ENCODE data around the gene LCMT1.

LCMT1 gene

GRCh38 chr16:25224731-25225319 is 113.3 kb downstream of the LCMT1 start:
- TF ChIP-seq, protein P1, sequence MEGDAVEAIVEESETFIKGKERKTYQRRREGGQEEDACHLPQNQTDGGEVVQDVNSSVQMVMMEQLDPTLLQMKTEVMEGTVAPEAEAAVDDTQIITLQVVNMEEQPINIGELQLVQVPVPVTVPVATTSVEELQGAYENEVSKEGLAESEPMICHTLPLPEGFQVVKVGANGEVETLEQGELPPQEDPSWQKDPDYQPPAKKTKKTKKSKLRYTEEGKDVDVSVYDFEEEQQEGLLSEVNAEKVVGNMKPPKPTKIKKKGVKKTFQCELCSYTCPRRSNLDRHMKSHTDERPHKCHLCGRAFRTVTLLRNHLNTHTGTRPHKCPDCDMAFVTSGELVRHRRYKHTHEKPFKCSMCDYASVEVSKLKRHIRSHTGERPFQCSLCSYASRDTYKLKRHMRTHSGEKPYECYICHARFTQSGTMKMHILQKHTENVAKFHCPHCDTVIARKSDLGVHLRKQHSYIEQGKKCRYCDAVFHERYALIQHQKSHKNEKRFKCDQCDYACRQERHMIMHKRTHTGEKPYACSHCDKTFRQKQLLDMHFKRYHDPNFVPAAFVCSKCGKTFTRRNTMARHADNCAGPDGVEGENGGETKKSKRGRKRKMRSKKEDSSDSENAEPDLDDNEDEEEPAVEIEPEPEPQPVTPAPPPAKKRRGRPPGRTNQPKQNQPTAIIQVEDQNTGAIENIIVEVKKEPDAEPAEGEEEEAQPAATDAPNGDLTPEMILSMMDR (IDR thresholded peaks at IDR 0.05; ENCODE audit: insufficient read depth, low read depth, low read length, missing control alignments): no peak
- no peak overlapping the region for H3K4me3 ChIP-seq (ENCODE audit: low read depth, low read length)
- DNase-seq (ENCODE audit: low read depth): no peak

Data from GM12865 (cell line).